SK-N-SH (cell line): ENCODE data around the gene SYNJ1. TPM values are rescaled to one million over a fixed set of nuclear protein-coding genes. Genes with fewer than 3 reads are reported as not detected.

Experiments
- CTCF ChIA-PET: fragments of 300-600, 350-600 bp; formaldehyde crosslinking; extraction: SDS; loops from one replicate; lab custom pipeline; 2021; lab: Yijun Ruan, JAX
- POLR2A ChIA-PET: fragments of 350-600 bp; sonication (Branson Sonifier 250); formaldehyde crosslinking; extraction: SDS; loops from one replicate; lab custom pipeline; 2020; ENCODE audit warnings: antibody characterized with exemption, inconsistent platforms; lab: Yijun Ruan, JAX
- DNase-seq: peaks from one replicate; pipeline ENCODE4 v3.0.0; 2012
- H2AFZ ChIP-seq: fragments of 200-600 bp; sonication (generic); 2 replicates; pipeline ENCODE4 v1.8.1; 2016; ENCODE audit warnings: antibody characterized with exemption, mild to moderate bottlenecking, low read depth
- H3F3A ChIP-seq: fragments of 200-600 bp; sonication (generic); replicated peaks from 2 replicates; pipeline ENCODE3; 2016; ENCODE audit warnings: antibody characterized with exemption, mild to moderate bottlenecking; ENCODE audit not compliant: insufficient read depth
- H3K27ac ChIP-seq, 2 experiments: fragments of 200-500 bp in 1 of 2; fragments of 200-600 bp in 1 of 2; sonication (Bioruptor generic) in 1 of 2; sonication (generic), shearing (Covaris generic) in 1 of 2; 2 replicates each; pipeline versions ENCODE4 v1.5.1 to v1.6.1; 2014 to 2016; ENCODE audit warnings: low read depth in 2 of 2, inconsistent platforms in 1 of 2, low read length in 1 of 2, mild to moderate bottlenecking in 1 of 2, mixed read lengths in 1 of 2
- H3K27me3 ChIP-seq: fragments of 200-600 bp; sonication (generic), shearing (Covaris generic); 2 replicates; pipeline ENCODE4 v1.6.1; 2016; ENCODE audit warnings: mixed run types; ENCODE audit not compliant: insufficient read depth
- H3K36me3 ChIP-seq, 2 experiments: fragments of 200-500 bp in 1 of 2; fragments of 200-600 bp in 1 of 2; sonication (Bioruptor generic) in 1 of 2; sonication (generic) in 1 of 2; replicated peaks in 1 of 2; 2 replicates each; pipeline versions ENCODE3 to v1.5.1; 2014 to 2016; ENCODE audit warnings: low read length in 1 of 2, mild to moderate bottlenecking in 1 of 2; ENCODE audit not compliant: insufficient read depth in 2 of 2, control insufficient read depth in 1 of 2
- H3K4me1 ChIP-seq, 2 experiments: fragments of 200-500 bp in 1 of 2; fragments of 200-600 bp in 1 of 2; sonication (Bioruptor generic) in 1 of 2; sonication (generic), shearing (Covaris generic) in 1 of 2; 2 replicates each; pipeline versions ENCODE4 v1.5.1 to v1.6.1; 2014 to 2016; ENCODE audit warnings: low read depth in 1 of 2, low read length in 1 of 2, mixed run types in 1 of 2; ENCODE audit not compliant: insufficient read depth in 2 of 2, control insufficient read depth in 1 of 2
- H3K4me2 ChIP-seq: fragments of 200-600 bp; sonication (generic), shearing (Covaris generic); 2 replicates; pipeline ENCODE4 v1.6.1; 2017; ENCODE audit warnings: mixed run types
- H3K4me3 ChIP-seq, 2 experiments: fragments of 200-500 bp in 1 of 2; fragments of 200-600 bp in 1 of 2; sonication (Bioruptor generic) in 1 of 2; sonication (generic), shearing (Covaris generic) in 1 of 2; 2 replicates each; pipeline versions ENCODE4 v1.5.1 to v1.8.1; 2014 to 2016; ENCODE audit warnings: low read depth in 2 of 2, inconsistent platforms in 1 of 2, low read length in 1 of 2, mild to moderate bottlenecking in 1 of 2, mixed read lengths in 1 of 2, moderate library complexity in 1 of 2
- H3K79me2 ChIP-seq: fragments of 200-600 bp; sonication (generic); 2 replicates; pipeline ENCODE4 v1.8.1; 2017; ENCODE audit warnings: mild to moderate bottlenecking; ENCODE audit not compliant: insufficient read depth
- H3K9ac ChIP-seq: fragments of 200-600 bp; sonication (generic); 2 replicates; pipeline ENCODE4 v1.6.1; 2017; ENCODE audit warnings: mixed run types
- H3K9me2 ChIP-seq: fragments of 200-600 bp; sonication (generic); 2 replicates; pipeline ENCODE4 v1.6.1; 2017; ENCODE audit warnings: mixed run types
- H3K9me3 ChIP-seq: fragments of 200-600 bp; sonication (generic); 2 replicates; pipeline ENCODE4 v1.6.1; 2017; ENCODE audit warnings: mixed run types, mild to moderate bottlenecking, moderate library complexity
- H4K20me1 ChIP-seq: fragments of 200-600 bp; sonication (generic); 2 replicates; pipeline ENCODE4 v1.6.1; 2017; ENCODE audit warnings: mild to moderate bottlenecking, mixed run types; ENCODE audit not compliant: insufficient read depth
- CHD2 ChIP-seq: fragments of 150-350 bp; IDR thresholded peaks from 2 replicates; pipeline ENCODE4 v1.6.1; 2018; ENCODE audit warnings: low read length; ENCODE audit not compliant: partially characterized antibody
- FOXJ3 ChIP-seq: sonication (generic); formaldehyde crosslinking; IDR thresholded peaks from 2 replicates; pipeline ENCODE4 v1.5.1; 2020; ENCODE audit warnings: mild to moderate bottlenecking, missing genetic modification reagents
- FOXM1 ChIP-seq: IDR thresholded peaks from 2 replicates; pipeline ENCODE4 v1.4.0; 2012; ENCODE audit warnings: low read depth, mild to moderate bottlenecking
- JUND ChIP-seq: IDR thresholded peaks from 2 replicates; pipeline ENCODE4 v1.4.0; 2012
- MEF2A ChIP-seq: IDR thresholded peaks from 2 replicates; pipeline ENCODE4 v1.4.0; 2012; ENCODE audit warnings: low read depth, borderline replicate concordance
- MXI1 ChIP-seq: IDR thresholded peaks from 2 replicates; pipeline ENCODE4 v1.6.1; 2012; ENCODE audit warnings: mild to moderate bottlenecking, low read depth, low read length, improper control_type of control experiment
- NRF1 ChIP-seq: IDR thresholded peaks from 2 replicates; pipeline ENCODE4 v1.6.1; 2012; ENCODE audit warnings: low read depth, mild to moderate bottlenecking, low read length
- RFX5 ChIP-seq: IDR thresholded peaks from 2 replicates; pipeline ENCODE4 v1.6.1; 2012; ENCODE audit warnings: mild to moderate bottlenecking, improper control_type of control experiment, low read length
- RXRA ChIP-seq: IDR thresholded peaks from 2 replicates; pipeline ENCODE4 v1.4.0; 2012; ENCODE audit warnings: low read depth, mild to moderate bottlenecking, borderline replicate concordance
- TAF1 ChIP-seq: IDR thresholded peaks from 2 replicates; pipeline ENCODE4 v1.6.1; 2012; ENCODE audit warnings: low read depth, mild to moderate bottlenecking, low read length, moderate library complexity, borderline replicate concordance
- TCF12 ChIP-seq: IDR thresholded peaks from 2 replicates; pipeline ENCODE4 v1.4.0; 2012
- YY1 ChIP-seq: IDR thresholded peaks from 2 replicates; pipeline ENCODE4 v1.4.0; 2012; ENCODE audit warnings: low read depth, mild to moderate bottlenecking
- WGBS: methylation state at CpG from one replicate; pipeline ENCODE4 v1.1.6; 2017; ENCODE audit warnings: low lambda C conversion rate; 5-methylcytosine and 5-hydroxymethylcytosine counted together
- polyA plus RNA-seq, 3 experiments: library from polyadenylated mRNA; depleted of rRNA; stranded (reverse); fragments of >200 nt; gene quantifications; 2 replicates each; pipeline ENCODE4 v1.2.3, GENCODE V29; 2012
- TF ChIP-seq, protein P1 (sequence below): fragments of 200-600 bp; sonication (generic); IDR thresholded peaks from 2 replicates; pipeline ENCODE4 v1.6.1; 2017; ENCODE audit warnings: antibody characterized with exemption, mild to moderate bottlenecking, moderate library complexity
- TF ChIP-seq, protein P2 (sequence below): IDR thresholded peaks from 2 replicates; pipeline ENCODE4 v1.4.0; 2012; ENCODE audit warnings: low read depth, borderline replicate concordance
- TF ChIP-seq, protein P3 (sequence below): IDR thresholded peaks from 2 replicates; pipeline ENCODE4; 2012
- TF ChIP-seq, protein P4 (sequence below): fragments of 150-350 bp; IDR thresholded peaks from 2 replicates; pipeline ENCODE4 v1.6.1; 2017; ENCODE audit warnings: antibody characterized with exemption, low read length, low read depth, borderline replicate concordance

SYNJ1 gene
- polyA plus RNA-seq, 1 of the 3 experiments (the other 2 are of a cell fraction), result 3.3 TPM

DNA sequence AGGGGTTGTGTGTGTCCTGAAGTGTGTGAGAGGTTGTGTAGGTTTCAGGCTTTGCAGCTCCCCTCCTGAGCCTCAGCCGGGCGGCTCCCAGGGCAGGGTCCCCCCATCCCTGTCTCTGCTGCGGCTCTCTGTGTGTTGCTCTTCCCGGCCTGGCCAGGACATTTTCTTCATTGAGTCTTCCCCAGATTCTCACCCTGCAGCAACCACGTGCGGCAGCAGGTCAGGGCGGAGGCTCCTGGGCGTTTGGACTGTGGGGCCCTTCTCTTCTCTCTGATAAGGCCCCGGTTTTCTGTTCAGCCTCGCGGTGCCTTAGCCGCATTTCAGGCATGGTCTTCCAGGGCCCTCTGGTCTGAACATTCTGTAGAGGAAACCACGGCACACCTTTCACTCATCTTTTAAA lies 140.7 kb downstream of the SYNJ1 start:
- POLR2A ChIA-PET, result no interaction called here
- 74% methylated on average over 9 of the region's 13 CpGs for WGBS
- CTCF ChIA-PET, result interaction anchor here (0.6 to 2.1 kb wide), 3 partner anchors 8 to 184 kb away, joined by 3 to 6 read pairs (median 3); no protein-coding TSS in a partner anchor
- Histone ChIP-seq H3K9me3 (no peaks in the 10 kb centered on the region), H3K9me2 (no peaks in the 10 kb centered on the region), H2AFZ (no peak overlapping the region), H3K36me3 (no peaks in the 10 kb centered on the region), H3K27me3 (no peaks in the 10 kb centered on the region), H3K4me2 (no peak overlapping the region), H3K27ac (no peak overlapping the region), H3K4me1 (no peaks in the 10 kb centered on the region), H3F3A (no peaks in the 10 kb centered on the region), H3K79me2 (no peaks in the 10 kb centered on the region), H3K9ac (no peak overlapping the region), H3K4me3 (no peak overlapping the region), H4K20me1 (no peaks in the 10 kb centered on the region)
- TF ChIP-seq, protein P1, sequence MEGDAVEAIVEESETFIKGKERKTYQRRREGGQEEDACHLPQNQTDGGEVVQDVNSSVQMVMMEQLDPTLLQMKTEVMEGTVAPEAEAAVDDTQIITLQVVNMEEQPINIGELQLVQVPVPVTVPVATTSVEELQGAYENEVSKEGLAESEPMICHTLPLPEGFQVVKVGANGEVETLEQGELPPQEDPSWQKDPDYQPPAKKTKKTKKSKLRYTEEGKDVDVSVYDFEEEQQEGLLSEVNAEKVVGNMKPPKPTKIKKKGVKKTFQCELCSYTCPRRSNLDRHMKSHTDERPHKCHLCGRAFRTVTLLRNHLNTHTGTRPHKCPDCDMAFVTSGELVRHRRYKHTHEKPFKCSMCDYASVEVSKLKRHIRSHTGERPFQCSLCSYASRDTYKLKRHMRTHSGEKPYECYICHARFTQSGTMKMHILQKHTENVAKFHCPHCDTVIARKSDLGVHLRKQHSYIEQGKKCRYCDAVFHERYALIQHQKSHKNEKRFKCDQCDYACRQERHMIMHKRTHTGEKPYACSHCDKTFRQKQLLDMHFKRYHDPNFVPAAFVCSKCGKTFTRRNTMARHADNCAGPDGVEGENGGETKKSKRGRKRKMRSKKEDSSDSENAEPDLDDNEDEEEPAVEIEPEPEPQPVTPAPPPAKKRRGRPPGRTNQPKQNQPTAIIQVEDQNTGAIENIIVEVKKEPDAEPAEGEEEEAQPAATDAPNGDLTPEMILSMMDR, result no peak
- TF ChIP-seq, protein P2, sequence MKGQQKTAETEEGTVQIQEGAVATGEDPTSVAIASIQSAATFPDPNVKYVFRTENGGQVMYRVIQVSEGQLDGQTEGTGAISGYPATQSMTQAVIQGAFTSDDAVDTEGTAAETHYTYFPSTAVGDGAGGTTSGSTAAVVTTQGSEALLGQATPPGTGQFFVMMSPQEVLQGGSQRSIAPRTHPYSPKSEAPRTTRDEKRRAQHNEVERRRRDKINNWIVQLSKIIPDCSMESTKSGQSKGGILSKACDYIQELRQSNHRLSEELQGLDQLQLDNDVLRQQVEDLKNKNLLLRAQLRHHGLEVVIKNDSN, result no peak
- TF ChIP-seq RXRA (no peak), YY1 (no peak), JUND (no peak), FOXM1 (no peak), TAF1 (no peak), TCF12 (no peak), FOXJ3 (no peak), NRF1 (no peak), MEF2A (no peak), RFX5 (no peak), MXI1 (no peak), CHD2 (no peak)
- TF ChIP-seq, protein P3, sequence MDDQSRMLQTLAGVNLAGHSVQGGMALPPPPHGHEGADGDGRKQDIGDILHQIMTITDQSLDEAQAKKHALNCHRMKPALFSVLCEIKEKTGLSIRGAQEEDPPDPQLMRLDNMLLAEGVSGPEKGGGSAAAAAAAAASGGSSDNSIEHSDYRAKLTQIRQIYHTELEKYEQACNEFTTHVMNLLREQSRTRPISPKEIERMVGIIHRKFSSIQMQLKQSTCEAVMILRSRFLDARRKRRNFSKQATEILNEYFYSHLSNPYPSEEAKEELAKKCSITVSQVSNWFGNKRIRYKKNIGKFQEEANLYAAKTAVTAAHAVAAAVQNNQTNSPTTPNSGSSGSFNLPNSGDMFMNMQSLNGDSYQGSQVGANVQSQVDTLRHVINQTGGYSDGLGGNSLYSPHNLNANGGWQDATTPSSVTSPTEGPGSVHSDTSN, result no peak
- TF ChIP-seq, protein P4, sequence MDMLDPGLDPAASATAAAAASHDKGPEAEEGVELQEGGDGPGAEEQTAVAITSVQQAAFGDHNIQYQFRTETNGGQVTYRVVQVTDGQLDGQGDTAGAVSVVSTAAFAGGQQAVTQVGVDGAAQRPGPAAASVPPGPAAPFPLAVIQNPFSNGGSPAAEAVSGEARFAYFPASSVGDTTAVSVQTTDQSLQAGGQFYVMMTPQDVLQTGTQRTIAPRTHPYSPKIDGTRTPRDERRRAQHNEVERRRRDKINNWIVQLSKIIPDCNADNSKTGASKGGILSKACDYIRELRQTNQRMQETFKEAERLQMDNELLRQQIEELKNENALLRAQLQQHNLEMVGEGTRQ, result no peak
- DNase-seq, result no peak
